ENCODE measurements around the gene MACROD1.

DNA sequence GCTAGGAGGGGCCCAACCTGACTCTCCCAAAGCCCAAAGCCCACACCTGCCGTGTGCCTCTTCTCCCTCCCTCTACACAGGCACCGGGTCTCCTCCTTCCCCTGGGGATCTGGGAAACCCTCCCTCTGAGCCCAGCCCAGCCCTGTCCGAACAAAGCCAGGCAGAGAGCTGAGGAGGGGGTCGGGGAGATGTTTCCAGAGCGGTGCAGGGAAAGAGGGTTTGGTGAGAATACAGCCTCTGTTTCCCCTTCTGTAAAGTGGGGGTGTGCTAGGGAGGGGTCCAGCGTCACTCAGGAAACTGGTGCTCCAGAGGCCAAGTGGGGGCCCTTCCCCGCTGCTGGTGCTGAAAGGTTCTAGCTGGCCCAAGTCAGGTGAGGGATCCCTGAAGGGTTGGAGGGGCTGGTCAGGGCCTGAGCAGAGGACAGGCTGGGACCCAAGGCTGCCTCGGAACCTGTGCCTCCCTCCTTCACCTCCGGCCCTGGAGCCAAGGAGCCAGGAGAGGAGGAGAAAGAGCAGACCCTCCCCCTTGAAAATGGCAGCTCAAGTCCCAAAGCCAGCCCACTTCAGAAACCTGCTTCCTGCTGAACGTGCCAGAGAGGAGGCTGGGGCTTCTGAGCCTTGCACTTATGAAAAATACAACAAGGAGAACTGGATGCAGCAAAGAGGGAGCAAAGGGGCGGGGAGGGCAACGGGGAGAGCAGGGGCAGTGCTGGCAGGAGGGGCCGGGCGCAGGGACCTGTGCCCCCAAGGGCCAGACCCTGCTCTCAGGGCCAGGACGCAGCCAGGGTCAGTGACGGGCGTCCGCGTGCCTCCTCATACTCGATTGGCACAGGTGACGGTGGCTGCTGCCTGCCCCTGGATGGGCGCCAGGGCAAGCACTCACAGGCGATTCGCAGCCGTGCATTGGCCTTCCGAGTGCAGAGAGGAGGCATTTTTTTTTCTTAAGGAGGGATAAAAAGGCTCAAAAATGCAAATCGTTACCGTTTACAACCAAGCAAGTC, 43.2 kb downstream of the MACROD1 start:
- TF ChIP-seq, protein P1, sequence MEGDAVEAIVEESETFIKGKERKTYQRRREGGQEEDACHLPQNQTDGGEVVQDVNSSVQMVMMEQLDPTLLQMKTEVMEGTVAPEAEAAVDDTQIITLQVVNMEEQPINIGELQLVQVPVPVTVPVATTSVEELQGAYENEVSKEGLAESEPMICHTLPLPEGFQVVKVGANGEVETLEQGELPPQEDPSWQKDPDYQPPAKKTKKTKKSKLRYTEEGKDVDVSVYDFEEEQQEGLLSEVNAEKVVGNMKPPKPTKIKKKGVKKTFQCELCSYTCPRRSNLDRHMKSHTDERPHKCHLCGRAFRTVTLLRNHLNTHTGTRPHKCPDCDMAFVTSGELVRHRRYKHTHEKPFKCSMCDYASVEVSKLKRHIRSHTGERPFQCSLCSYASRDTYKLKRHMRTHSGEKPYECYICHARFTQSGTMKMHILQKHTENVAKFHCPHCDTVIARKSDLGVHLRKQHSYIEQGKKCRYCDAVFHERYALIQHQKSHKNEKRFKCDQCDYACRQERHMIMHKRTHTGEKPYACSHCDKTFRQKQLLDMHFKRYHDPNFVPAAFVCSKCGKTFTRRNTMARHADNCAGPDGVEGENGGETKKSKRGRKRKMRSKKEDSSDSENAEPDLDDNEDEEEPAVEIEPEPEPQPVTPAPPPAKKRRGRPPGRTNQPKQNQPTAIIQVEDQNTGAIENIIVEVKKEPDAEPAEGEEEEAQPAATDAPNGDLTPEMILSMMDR (IDR thresholded peaks at IDR 0.05; ENCODE audit: low read depth, low read length) = no peak
- TF ChIP-seq POLR2A (IDR thresholded peaks at IDR 0.05; ENCODE audit: extremely low read depth, insufficient read length) = no peak
- TF ChIP-seq, protein P2, sequence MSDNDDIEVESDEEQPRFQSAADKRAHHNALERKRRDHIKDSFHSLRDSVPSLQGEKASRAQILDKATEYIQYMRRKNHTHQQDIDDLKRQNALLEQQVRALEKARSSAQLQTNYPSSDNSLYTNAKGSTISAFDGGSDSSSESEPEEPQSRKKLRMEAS (IDR thresholded peaks at IDR 0.05; ENCODE audit: low read depth, low read length) = no peak
